ENCODE results near the gene SLC38A10. TPM values are rescaled to one million over a fixed set of nuclear protein-coding genes. Genes with fewer than 3 reads are reported as not detected.

Gene SLC38A10
- total and polyA plus RNA-seq, 10 of the 15 experiments (the other 5 are each of a cell fraction or from before 2014, with no cell fraction given) = 0.52 to 67.9 (median 22.1) TPM

GRCh38 chr17:81251094-81251708 lies 43.9 kb downstream of the SLC38A10 start (continued):
- TF ChIP-seq CREB1 (IDR thresholded peaks at IDR 0.05; ENCODE audit: low read depth) (no peak), MEF2A (IDR thresholded peaks at IDR 0.05; ENCODE audit: insufficient read depth, low read depth, low read length) (no peak)
- TF ChIP-seq, protein P1, sequence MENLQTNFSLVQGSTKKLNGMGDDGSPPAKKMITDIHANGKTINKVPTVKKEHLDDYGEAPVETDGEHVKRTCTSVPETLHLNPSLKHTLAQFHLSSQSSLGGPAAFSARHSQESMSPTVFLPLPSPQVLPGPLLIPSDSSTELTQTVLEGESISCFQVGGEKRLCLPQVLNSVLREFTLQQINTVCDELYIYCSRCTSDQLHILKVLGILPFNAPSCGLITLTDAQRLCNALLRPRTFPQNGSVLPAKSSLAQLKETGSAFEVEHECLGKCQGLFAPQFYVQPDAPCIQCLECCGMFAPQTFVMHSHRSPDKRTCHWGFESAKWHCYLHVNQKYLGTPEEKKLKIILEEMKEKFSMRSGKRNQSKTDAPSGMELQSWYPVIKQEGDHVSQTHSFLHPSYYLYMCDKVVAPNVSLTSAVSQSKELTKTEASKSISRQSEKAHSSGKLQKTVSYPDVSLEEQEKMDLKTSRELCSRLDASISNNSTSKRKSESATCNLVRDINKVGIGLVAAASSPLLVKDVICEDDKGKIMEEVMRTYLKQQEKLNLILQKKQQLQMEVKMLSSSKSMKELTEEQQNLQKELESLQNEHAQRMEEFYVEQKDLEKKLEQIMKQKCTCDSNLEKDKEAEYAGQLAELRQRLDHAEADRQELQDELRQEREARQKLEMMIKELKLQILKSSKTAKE (IDR thresholded peaks at IDR 0.05; ENCODE audit: low read depth, poor library complexity, severe bottlenecking) = no peak

- ATAC-seq (no peak), DNase-seq (ENCODE audit: low read depth, low spot score) (no peak), FAIRE-seq (no peak)
- H4K20me1 ChIP-seq (ENCODE audit: control insufficient read depth, insufficient read depth) = no peaks in the 10 kb centered on the region
- no peak overlapping the region for H3K9ac ChIP-seq (ENCODE audit: control insufficient read depth, insufficient read depth, low read length)
- H2AFZ ChIP-seq (ENCODE audit: control insufficient read depth, low read depth, low read length) = no peak overlapping the region
- ChIA-PET POLR2A (no interaction called here), RAD21 (ENCODE audit: unreplicated experiment) (no interaction called here), SMC1A (ENCODE audit: uncharacterized antibody, unreplicated experiment) (no interaction called here), CTCF (interaction anchor here (1.6 kb wide), 1 partner anchor 234 kb away, joined by 6 read pairs; no protein-coding TSS in a partner anchor)
- H3K27ac ChIP-seq (ENCODE audit: control insufficient read depth, insufficient read depth) = no peak overlapping the region
- H3K4me2 ChIP-seq (ENCODE audit: control insufficient read depth, insufficient read depth) = no peak overlapping the region
- H3K4me1 ChIP-seq (ENCODE audit: control insufficient read depth, insufficient read depth, low read length) = peaks cover 4% of the 10 kb centered on the region
- no peaks in the 10 kb centered on the region for H3K9me3 ChIP-seq (replicated peaks; ENCODE audit: control insufficient read depth, insufficient read depth, low read length)
- H3K79me2 ChIP-seq (ENCODE audit: control insufficient read depth, insufficient read depth, low read length) = no peaks in the 10 kb centered on the region
- H3K27me3 ChIP-seq (replicated peaks in 1 of 2; ENCODE audit: control insufficient read depth in 2 of 2, insufficient read depth in 2 of 2, low read length in 1 of 2) = no peaks in the 10 kb centered on the region
- no peak overlapping the region for H3K4me3 ChIP-seq
- TF ChIP-seq CHD2 (IDR thresholded peaks at IDR 0.05; ENCODE audit: borderline replicate concordance, low read depth, low read length) (no peak), NKRF (conservative IDR thresholded peaks at IDR 0.05) (no peak), ZNF384 (IDR thresholded peaks at IDR 0.05; ENCODE audit: borderline replicate concordance, low read depth, low read length) (no peak), POLR2A (IDR thresholded peaks at IDR 0.05; ENCODE audit: low read depth, low read length) (peak; percentile 17; the same call in 1 of the 2 replicates), NFIC (IDR thresholded peaks at IDR 0.05; ENCODE audit: low read depth, low read length) (no peak), TCF12 (IDR thresholded peaks at IDR 0.05; ENCODE audit: low read depth, low read length) (no peak), ETV6 (conservative IDR thresholded peaks at IDR 0.05 in 1 of 2, IDR thresholded peaks at IDR 0.05 in 1 of 2; ENCODE audit: borderline replicate concordance in 1 of 2, low read depth in 1 of 2) (no peak), POU2F2 (IDR thresholded peaks at IDR 0.05; ENCODE audit: borderline replicate concordance, low read depth, low read length) (no peak)
- TF ChIP-seq, protein P2, sequence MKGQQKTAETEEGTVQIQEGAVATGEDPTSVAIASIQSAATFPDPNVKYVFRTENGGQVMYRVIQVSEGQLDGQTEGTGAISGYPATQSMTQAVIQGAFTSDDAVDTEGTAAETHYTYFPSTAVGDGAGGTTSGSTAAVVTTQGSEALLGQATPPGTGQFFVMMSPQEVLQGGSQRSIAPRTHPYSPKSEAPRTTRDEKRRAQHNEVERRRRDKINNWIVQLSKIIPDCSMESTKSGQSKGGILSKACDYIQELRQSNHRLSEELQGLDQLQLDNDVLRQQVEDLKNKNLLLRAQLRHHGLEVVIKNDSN (IDR thresholded peaks at IDR 0.05; ENCODE audit: borderline replicate concordance, extremely low read length, insufficient read depth, low read depth, low read length) = no peak
- no TSS peak for BruUV-seq (replicated peaks)
- in situ Hi-C loops (cut with MboI) (no loop called here), intact Hi-C loops (cut with micrococcal nuclease; ENCODE audit: unreplicated experiment) (loop anchor here (5.0 to 10.0 kb wide), 2 partner anchors 264 to 352 kb away; partner anchors contain the start of gene ACTG1)
- 84% methylated on average over 24 of the region's 31 CpGs for WGBS (ENCODE audit: insufficient coverage, insufficient replicate concordance, low lambda C conversion rate, missing lambda C conversion rate)
- H3K36me3 ChIP-seq (ENCODE audit: control insufficient read depth in 2 of 2, insufficient read depth in 2 of 2, low read length in 1 of 2) = peaks cover 2% of the 10 kb centered on the region in 2 experiments; a peak in 3 of 4 replicates
Measured at GRCh38 chr17:81250286-81251093, 44.6 kb downstream of the SLC38A10 start.
